MG63 (cell line): Measurements from ENCODE around the gene NUP50. TPM values are rescaled to one million over a fixed set of nuclear protein-coding genes. Genes with fewer than 3 reads are reported as not detected.

Experiments used
- DNase-seq: peaks from one replicate; pipeline ENCODE4 v3.0.0-alpha.2; 2020
- H3K27me3 ChIP-seq: fragments of 250-450 bp; sonication (Bioruptor Pico); 2 replicates; pipeline ENCODE4 v1.5.1; 2020; ENCODE audit warnings: mild to moderate bottlenecking, moderate library complexity
- H3K36me3 ChIP-seq: fragments of 250-450 bp; sonication (Bioruptor Pico); 2 replicates; pipeline ENCODE4 v1.5.1; 2020; ENCODE audit warnings: mild to moderate bottlenecking, moderate library complexity
- H3K4me3 ChIP-seq: fragments of 250-450 bp; sonication (Bioruptor Pico); 2 replicates; pipeline ENCODE4 v1.5.1; 2020; ENCODE audit warnings: mild to moderate bottlenecking, moderate library complexity
- H3K9me3 ChIP-seq: fragments of 250-450 bp; sonication (Bioruptor Pico); 2 replicates; pipeline ENCODE4 v1.5.1; 2020; ENCODE audit warnings: mild to moderate bottlenecking, moderate library complexity
- total RNA-seq: library from RNA; depleted of rRNA; stranded (reverse); fragments of >200 nt; shearing (Covaris generic); gene quantifications from 2 replicates; pipeline ENCODE4 v1.2.3, GENCODE V29; 2014; ENCODE audit warnings: low replicate concordance; rRNA removed

The NUP50 gene
- total RNA-seq, 1 experiment from 2014 or later = 32.6 TPM

- no peak overlapping the region for H3K4me3 ChIP-seq
- no peaks in the 10 kb centered on the region for H3K27me3 ChIP-seq
- DNase-seq = no peak
- no peaks in the 10 kb centered on the region for H3K9me3 ChIP-seq
- H3K36me3 ChIP-seq = peaks cover 4% of the 10 kb centered on the region
Measured at GRCh38 chr22:45227645-45228400, 64.1 kb downstream of the NUP50 start.

GRCh38 chr22:45228401-45228754 lies 64.7 kb downstream of the NUP50 start:
- H3K36me3 ChIP-seq = peaks cover 4% of the 10 kb centered on the region
- no peaks in the 10 kb centered on the region for H3K27me3 ChIP-seq
- no peak for DNase-seq
- H3K9me3 ChIP-seq = no peaks in the 10 kb centered on the region
- no peak overlapping the region for H3K4me3 ChIP-seq

- Histone ChIP-seq H3K9me3 (no peaks in the 10 kb centered on the region), H3K36me3 (peaks cover 4% of the 10 kb centered on the region), H3K27me3 (no peaks in the 10 kb centered on the region), H3K4me3 (no peak overlapping the region)
- no peak for DNase-seq
Measured at GRCh38 chr22:45229181-45229580, 65.5 kb downstream of the NUP50 start.

DNA sequence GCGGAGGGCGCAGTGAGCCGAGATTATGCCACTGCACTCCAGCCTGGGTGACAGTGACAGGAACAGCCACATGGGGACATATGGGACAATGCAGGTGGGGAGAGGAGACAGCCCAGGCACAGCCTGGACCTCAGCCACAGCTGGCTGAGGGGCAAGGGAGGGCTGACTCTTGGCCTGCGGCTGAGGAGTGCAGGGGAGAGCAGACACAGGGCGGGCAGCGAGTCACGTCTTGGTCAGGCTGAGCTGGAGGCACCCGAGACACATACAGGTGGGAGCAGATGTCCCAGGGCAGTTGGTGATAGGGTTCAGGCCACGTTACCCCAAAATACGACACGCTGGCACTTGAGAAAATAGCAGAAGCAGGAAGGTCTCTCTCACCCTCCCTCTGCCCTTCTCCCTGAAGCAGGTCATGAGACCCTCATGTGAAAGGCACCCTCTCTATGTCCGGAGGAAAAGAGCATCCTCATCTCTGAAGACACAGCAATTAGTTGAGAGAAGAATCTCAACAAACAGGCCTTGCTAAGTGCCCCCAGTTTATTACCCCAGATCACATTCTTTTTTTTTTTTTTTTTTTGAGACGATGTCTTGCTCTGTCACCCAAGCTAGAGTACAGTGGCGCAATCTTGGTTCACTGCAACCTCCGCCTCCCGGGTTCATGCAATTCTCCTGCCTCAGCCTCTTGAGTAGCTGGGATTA lies 66.4 kb downstream of the NUP50 start:
- H3K9me3 ChIP-seq = no peaks in the 10 kb centered on the region
- peaks cover 4% of the 10 kb centered on the region for H3K36me3 ChIP-seq
- H3K4me3 ChIP-seq = no peak overlapping the region
- no peaks in the 10 kb centered on the region for H3K27me3 ChIP-seq
- no peak for DNase-seq

GRCh38 chr22:45231293-45231692 lies 67.6 kb downstream of the NUP50 start:
- H3K36me3 ChIP-seq = peaks cover 4% of the 10 kb centered on the region
- H3K27me3 ChIP-seq = no peaks in the 10 kb centered on the region
- no peaks in the 10 kb centered on the region for H3K9me3 ChIP-seq
- H3K4me3 ChIP-seq = no peak overlapping the region
- DNase-seq = no peak

DNA sequence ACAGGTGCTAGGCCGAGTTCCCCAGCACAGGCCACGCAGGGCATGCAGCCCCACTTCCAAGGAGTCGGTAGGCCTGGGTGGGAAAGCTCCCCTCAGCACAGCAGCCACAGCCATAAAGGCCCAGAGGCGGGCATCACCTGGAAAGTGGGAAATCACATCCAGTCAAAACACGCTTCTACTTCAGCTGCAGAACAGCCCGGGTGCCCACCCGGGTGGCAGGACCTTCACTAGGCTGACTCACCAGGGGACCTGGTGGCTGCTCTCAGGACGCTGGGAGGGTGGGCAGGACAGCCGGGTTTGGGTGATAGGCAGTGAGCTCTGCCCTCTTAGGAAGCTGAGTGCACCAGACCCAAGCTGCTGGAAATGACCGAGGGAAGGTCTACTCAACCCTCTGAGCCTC lies 69.7 kb downstream of the NUP50 start:
- Histone ChIP-seq H3K9me3 (no peaks in the 10 kb centered on the region), H3K36me3 (no peaks in the 10 kb centered on the region; the same call in 1 of the 2 replicates), H3K27me3 (no peaks in the 10 kb centered on the region), H3K4me3 (no peak overlapping the region)
- DNase-seq = no peak

GRCh38 chr22:45233827-45234226 lies 70.1 kb downstream of the NUP50 start:
- DNase-seq = no peak
- H3K4me3 ChIP-seq = no peak overlapping the region
- no peaks in the 10 kb centered on the region; the same call in none of the 2 replicates for H3K36me3 ChIP-seq
- H3K9me3 ChIP-seq = no peaks in the 10 kb centered on the region
- no peaks in the 10 kb centered on the region for H3K27me3 ChIP-seq

GRCh38 chr22:45235101-45235777 lies 71.5 kb downstream of the NUP50 start:
- no peak overlapping the region for H3K4me3 ChIP-seq
- DNase-seq = no peak
- no peaks in the 10 kb centered on the region for H3K9me3 ChIP-seq
- H3K27me3 ChIP-seq = no peaks in the 10 kb centered on the region
- H3K36me3 ChIP-seq = no peaks in the 10 kb centered on the region; the same call in none of the 2 replicates

DNA sequence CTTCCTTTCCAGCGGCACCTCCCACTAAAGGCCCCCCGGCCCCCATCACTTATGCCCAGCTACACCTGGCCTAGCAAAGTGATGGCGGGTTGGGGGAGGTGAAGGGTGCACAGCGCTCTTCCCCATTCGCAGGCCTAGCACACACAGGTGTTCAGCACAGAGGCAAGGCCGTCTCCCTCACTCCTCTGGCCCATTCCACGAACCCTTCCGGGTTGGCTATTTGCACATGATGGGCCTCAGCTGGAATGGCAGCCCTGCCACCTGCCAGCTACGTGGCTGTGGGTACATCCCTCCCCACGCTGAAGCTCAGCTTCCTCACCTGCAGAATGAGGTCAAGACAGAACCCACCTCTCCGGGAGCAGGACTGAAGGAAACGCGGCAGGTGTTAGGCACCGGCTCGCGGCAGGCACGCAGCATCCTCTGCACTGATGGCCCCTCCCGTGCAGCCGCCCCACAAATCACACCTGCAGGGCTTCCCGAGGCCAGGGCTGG lies 72.2 kb downstream of the NUP50 start:
- H3K4me3 ChIP-seq = no peak overlapping the region
- H3K36me3 ChIP-seq = no peaks in the 10 kb centered on the region; the same call in none of the 2 replicates
- no peak for DNase-seq
- H3K27me3 ChIP-seq = no peaks in the 10 kb centered on the region
- no peaks in the 10 kb centered on the region for H3K9me3 ChIP-seq

GRCh38 chr22:45237065-45237990 lies 73.6 kb downstream of the NUP50 start:
- Histone ChIP-seq H3K9me3 (no peaks in the 10 kb centered on the region), H3K36me3 (no peaks in the 10 kb centered on the region; the same call in none of the 2 replicates), H3K4me3 (no peak overlapping the region), H3K27me3 (no peaks in the 10 kb centered on the region)
- DNase-seq = no peak

Other genes starting within 250 kb of the NUP50 start
- gene PHF21B, start 153.9 kb upstream of the NUP50 start, total RNA-seq = not detected in 2 replicates
- gene KIAA0930, start 77.0 kb downstream of the NUP50 start, total RNA-seq = 64.1 and 85.1 TPM in 2 replicates
- not detected in 2 replicates for gene UPK3A, start 121.0 kb downstream of the NUP50 start, total RNA-seq
- gene FAM118A, start 146.0 kb downstream of the NUP50 start, total RNA-seq = 17.1 and 20.5 TPM in 2 replicates
- gene SMC1B, start 249.7 kb downstream of the NUP50 start, total RNA-seq = not detected in 2 replicates
- 0.56 TPM in 1 of 2 replicates, not detected in the other for gene RIBC2, start 249.8 kb downstream of the NUP50 start, total RNA-seq